HG02884 (cell line): ENCODE data around the gene PTH1R.

Experiments used
- ATAC-seq: cut with Tn5 transposase; IDR thresholded peaks from one replicate; pipeline ENCODE4 v1.9.1; 2021; ENCODE audit warnings: mild to moderate bottlenecking, moderate library complexity; ENCODE audit not compliant: unreplicated experiment

Gene PTH1R

DNA sequence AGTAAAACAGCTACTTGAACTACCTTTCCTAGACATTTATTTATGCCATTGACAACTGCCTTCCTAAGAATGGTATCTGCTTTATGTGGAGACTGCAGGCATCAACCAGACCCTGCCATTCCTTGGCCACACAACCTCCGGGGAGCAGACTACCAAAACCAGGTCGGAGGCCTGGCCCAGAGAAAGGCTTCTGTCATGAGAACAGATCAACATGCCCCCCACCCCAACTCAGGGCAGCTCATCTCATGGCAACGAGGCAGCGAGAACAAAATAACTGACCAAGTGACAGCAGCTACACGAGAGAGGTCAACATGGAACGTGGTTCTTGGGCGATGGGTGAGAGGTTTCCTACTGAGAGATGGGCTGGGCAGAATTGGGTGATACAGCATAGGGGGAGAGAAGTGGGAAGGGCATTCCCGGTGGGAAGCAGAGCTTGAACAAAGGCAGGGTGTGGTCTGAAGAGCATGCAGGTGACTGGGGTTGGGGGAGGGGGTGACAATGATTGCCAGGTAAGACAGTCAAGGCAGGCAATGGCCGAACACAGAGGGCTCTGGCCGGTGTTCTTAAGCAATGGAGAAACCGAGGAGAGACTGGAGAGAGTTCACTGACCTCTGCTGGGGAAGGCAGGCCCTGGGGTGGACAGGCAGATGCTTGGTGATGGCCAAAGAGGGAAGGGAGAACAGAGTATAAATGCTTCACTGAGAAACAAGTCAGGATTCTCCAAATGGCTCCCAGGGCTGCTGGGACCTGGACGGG is 65.1 kb downstream of the PTH1R start:
- ATAC-seq = no peak

DNA sequence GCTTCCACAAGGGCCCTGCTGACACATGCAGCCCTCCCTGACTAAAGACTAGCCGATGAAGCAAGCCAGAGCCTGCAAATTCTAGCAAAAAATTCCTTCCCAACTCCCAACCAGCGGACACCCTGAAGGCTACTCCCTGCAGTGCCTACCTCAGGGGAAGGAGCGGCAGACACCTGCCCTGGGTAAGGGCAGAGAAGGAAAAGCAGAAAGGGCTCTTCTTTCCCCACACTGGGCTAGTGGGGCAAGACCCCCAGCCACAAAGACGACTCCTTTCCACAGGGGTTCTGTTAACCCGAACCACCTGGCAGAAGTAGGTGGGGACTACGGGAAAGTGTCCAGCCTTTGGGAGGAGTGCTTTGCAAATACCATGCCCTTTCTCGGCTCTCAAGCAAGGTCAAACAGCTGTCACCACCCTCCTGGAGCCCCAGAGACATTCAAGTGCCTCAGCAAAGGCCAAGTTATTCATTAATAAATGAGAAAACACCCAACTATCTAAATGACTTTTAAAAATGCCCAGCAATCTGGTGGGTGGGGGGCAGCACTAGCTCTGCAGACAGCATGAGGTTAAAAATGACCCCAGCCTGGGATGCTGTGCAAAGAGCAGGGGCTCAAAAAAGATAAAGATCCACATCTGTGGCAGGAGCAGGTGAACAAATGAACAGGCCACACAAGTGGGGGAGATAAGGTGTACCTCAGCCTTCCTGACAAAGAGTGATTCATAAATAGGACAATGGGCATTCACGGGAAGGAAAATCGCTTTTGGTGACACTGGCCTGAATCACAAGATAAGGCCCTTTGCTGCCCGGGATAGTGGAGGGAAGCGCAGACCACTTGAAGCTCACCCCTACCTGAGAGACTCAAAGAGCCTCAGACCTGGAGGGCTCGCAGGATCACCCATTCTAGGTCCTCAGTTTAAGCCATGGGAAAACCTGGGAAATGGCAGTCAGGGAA is 66.0 kb downstream of the PTH1R start:
- ATAC-seq = no peak

- ATAC-seq = no peak
Measured at GRCh38 chr3:46944191-46944590, 66.7 kb downstream of the PTH1R start.

- no peak for ATAC-seq
Measured at GRCh38 chr3:46946416-46946815, 68.9 kb downstream of the PTH1R start.

- no peak for ATAC-seq
Measured at GRCh38 chr3:46946856-46947545, 69.5 kb downstream of the PTH1R start.

DNA sequence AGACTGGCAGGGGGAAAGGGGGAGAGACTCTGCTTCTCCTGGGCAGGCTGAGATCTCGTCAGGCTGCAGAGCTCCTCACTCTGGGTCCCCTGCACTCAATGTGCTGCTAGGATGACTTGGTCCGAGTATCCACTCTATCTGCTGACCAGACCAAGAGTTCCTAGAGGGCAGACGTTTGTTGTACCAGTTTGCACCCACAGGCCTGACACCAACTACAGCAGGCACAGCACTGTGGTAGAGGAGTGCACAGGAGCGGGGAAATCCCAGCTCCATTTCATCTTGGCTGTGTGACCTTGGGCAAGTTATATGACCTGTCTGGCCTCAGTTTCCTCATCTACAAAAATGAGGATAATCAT is 70.0 kb downstream of the PTH1R start:
- no peak for ATAC-seq

DNA sequence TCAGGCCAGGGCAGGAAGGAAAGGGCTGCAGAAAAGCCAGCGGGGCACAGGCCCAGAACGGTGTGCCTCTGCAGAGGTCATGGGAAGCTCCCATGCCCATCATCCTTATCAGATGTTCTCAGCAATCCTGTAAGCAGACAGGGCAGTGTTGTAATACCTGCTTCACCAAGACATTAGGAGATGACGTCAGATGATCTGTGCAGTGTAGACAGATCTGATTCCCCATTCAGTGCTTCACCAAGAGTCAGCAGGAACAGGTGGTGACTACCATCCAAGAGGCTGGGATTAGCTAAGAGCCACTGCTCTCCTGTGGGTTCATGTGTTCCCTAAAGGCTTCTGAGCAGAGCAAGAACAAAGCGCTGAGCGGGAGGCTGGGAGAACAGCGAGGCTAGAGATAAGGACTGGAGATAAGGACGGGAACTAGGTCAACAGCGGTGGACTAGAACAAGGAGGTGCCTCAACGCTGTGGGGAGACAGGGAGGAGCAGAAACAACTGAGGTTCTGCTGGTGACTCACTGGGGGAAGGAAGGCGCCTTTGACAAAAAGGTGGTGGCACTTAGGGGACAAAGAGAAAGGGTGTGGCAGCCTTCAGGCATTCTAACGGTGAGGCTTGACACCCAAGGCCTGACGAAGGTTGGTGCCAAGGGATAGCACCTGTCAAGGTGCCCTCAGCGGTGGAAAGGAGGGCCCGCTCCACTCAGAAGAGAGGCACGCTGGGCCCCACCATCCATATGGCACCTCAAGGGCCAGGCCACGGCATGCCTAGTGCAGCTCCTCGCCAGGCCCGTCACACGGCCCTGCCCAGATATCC is 70.7 kb downstream of the PTH1R start:
- ATAC-seq = no peak

DNA sequence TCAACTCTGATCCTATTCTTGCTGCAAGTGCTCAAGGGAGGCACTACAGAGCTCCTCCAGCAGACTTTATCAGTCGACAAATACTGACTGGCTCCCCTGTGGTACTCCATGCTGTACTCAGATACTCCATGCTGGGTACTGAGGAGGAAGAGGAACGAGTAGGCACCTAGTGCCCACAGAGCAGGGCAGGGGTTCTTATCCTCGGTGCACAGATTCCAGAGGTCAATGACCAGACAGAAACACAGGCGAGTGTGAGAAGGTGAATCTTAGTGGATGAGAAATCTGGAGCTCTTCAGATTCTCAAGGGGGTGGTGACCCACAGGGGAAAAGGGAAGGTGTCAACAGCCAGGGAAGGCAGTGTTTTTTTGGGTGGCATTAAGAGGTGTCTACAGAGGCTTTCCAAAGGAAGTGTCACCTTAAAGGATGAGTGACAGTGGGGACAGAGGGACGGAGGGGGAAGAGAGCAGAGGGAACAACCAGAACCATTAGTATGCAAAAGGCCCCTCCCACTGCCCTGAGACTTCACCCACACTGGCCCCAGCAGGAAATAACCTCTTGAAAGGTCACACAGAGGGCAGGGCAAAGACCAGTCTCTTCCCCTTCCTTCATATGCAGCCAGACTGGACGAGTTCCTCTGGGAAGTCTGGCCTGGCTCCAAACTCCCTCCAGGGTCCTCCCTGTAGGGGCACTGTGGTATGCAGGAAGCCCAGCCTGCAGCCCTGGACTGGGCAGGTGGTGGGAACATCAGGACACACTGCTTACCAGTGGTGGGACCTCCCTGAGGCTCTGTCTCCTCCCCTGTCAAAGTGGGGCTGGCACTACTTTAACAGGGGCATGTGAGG is 71.5 kb downstream of the PTH1R start:
- ATAC-seq = no peak

GRCh38 chr3:46950177-46950576 is 72.7 kb downstream of the PTH1R start:
- no peak for ATAC-seq

DNA sequence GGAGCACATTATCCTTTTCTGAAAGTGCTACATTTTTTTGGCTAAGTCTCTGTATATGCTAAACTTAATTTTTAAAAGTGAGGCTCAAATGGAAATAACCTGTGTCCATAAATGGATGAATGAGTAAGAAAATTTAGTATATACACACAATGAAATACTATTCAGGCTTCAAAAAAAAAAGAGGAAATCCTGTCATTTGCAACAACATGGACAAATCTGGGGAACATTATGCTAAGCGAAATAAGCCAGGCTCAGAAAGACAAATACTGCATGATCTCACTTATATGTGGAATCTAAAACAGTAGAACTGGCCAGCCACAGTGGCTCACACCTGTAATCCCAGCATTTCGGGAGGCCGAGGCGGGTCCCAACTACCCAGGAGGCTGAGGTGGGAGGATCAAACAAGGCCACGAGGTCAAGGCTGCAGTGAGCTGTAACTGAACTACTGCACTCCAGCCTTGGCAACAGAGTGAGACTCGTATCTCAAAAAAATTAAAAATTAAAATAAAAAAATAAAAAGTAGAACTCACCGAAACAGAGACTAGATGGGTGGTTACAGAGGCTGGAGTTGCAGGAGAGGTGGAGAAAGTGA is 73.2 kb downstream of the PTH1R start:
- no peak for ATAC-seq

GRCh38 chr3:46952813-46953212 is 75.3 kb downstream of the PTH1R start:
- ATAC-seq = no peak
